Calu3 (cell line): Measurements from ENCODE around the gene SMAD9. TPM values are rescaled to one million over a fixed set of nuclear protein-coding genes. Genes with fewer than 3 reads are reported as not detected.

Experiments
- BruUV-seq: library from RNA; stranded (reverse); fragments of 400-500 nt; replicated peaks from 2 replicates; lab custom pipeline; 2021; lab: Mats Ljungman, UMichigan
- CTCF ChIA-PET: fragments of 300-600 bp; sonication (Branson Sonifier 250); formaldehyde crosslinking; loops from one replicate; lab custom pipeline; 2022; ENCODE audit warnings: antibody characterized with exemption; lab: Charles Lee
- DNase-seq: peaks from one replicate; pipeline ENCODE4 v3.0.0; 2022
- H3K27ac Mint-ChIP-seq: one replicate; pipeline ENCODE4 v1.8.0; 2022; ENCODE audit warnings: mixed read lengths; ENCODE audit not compliant: unreplicated experiment
- H3K27me3 Mint-ChIP-seq: one replicate; pipeline ENCODE4 v1.8.0; 2022; ENCODE audit warnings: mixed read lengths; ENCODE audit not compliant: unreplicated experiment
- H3K36me3 Mint-ChIP-seq: one replicate; pipeline ENCODE4 v1.8.0; 2022; ENCODE audit warnings: mild to moderate bottlenecking, moderate library complexity, mixed read lengths; ENCODE audit not compliant: insufficient read depth, unreplicated experiment
- H3K4me1 Mint-ChIP-seq: one replicate; pipeline ENCODE4 v1.8.0; 2022; ENCODE audit warnings: mild to moderate bottlenecking, low read depth, mixed read lengths; ENCODE audit not compliant: unreplicated experiment
- H3K4me3 Mint-ChIP-seq: one replicate; pipeline ENCODE4 v1.8.0; 2022; ENCODE audit warnings: mild to moderate bottlenecking, low read depth, moderate library complexity, mixed read lengths; ENCODE audit not compliant: unreplicated experiment
- H3K9me3 Mint-ChIP-seq: one replicate; pipeline ENCODE4 v1.8.0; 2022; ENCODE audit warnings: low read depth, mixed read lengths; ENCODE audit not compliant: unreplicated experiment
- intact Hi-C: fragments of 100-400 bp; cut with micrococcal nuclease; formaldehyde crosslinking; loops from one replicate; pipeline ENCODE4 v1.10.0; 2022; ENCODE audit not compliant: unreplicated experiment
- total RNA-seq: library from RNA; stranded (reverse); gene quantifications from 2 replicates; pipeline ENCODE4 v1.2.3, GENCODE V29; 2022
- TF ChIP-seq, protein P1 (sequence below): fragments of 200-600 bp; IDR thresholded peaks from one replicate; pipeline ENCODE4 v1.8.0; 2022; ENCODE audit warnings: antibody characterized with exemption; ENCODE audit not compliant: unreplicated experiment

Gene SMAD9
- total RNA-seq, 1 experiment from 2014 or later: 1.8 TPM

DNA sequence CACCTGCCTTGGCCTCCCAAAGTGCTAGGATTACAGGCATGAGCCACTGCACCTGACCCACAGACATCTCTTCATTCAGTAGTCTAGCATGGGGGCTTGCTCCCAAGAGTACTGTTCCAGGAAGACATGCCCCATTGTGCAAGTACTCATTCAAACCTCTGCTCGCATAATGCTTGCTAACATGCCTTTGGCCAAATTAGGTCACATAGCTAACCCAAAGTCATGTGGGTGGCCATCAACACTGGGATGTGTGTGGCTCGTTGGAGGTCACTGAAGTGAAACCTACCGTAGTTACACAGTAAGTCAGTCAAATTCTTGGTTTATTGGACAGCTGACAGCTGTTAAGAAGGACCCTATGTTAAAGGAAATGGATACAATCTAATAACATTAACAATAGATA lies 80.8 kb downstream of the SMAD9 start:
- intact Hi-C loops: loop anchor here (5.0 kb wide), 1 partner anchor 557 kb away; no protein-coding TSS in a partner anchor
- Mint-ChIP-seq H3K4me1 (no peaks in the 10 kb centered on the region), H3K4me3 (no peak overlapping the region), H3K27ac (no peak overlapping the region), H3K36me3 (peaks cover 5% of the 10 kb centered on the region), H3K9me3 (no peaks in the 10 kb centered on the region), H3K27me3 (no peaks in the 10 kb centered on the region)
- DNase-seq: no peak
- CTCF ChIA-PET: no interaction called here
- no TSS peak for BruUV-seq
- TF ChIP-seq, protein P1, sequence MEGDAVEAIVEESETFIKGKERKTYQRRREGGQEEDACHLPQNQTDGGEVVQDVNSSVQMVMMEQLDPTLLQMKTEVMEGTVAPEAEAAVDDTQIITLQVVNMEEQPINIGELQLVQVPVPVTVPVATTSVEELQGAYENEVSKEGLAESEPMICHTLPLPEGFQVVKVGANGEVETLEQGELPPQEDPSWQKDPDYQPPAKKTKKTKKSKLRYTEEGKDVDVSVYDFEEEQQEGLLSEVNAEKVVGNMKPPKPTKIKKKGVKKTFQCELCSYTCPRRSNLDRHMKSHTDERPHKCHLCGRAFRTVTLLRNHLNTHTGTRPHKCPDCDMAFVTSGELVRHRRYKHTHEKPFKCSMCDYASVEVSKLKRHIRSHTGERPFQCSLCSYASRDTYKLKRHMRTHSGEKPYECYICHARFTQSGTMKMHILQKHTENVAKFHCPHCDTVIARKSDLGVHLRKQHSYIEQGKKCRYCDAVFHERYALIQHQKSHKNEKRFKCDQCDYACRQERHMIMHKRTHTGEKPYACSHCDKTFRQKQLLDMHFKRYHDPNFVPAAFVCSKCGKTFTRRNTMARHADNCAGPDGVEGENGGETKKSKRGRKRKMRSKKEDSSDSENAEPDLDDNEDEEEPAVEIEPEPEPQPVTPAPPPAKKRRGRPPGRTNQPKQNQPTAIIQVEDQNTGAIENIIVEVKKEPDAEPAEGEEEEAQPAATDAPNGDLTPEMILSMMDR: no peak

DNA sequence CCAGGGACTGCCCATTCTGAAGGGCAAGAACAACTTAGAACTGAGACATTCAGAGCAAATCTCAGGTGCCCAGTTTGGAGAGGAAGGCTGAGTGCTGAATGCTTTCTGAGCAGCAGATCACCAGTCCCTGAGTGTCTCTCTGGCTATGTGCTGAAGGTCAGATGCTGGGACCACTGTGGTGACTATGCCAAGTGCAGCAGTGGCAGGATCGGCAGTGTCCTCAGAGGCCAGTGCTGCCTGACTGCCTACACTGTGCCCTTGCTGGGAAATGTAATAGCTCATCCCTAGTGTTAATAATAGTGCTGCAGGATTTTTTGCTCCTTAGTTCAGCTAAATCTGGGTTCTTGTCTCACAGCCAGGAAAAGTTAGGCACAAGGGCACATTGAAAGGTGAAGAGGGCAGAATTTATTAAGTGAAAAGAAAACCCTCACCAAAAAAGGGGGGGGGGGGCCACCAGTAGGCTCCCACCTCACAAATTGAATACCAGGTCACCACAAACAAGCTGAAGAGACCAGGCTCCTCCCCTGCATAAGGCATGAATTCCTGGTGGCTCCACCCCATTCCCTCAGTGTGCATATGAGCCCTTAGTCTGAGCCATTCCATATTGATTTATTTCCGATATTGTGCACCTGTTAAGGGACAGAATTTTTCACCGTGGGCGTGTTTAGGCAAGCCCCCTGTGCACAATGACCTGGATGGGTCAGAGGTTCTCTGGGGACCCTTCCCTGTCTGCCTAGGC lies 82.5 kb downstream of the SMAD9 start:
- Mint-ChIP-seq H3K4me3 (no peak overlapping the region), H3K4me1 (no peaks in the 10 kb centered on the region), H3K27me3 (no peaks in the 10 kb centered on the region), H3K36me3 (peaks cover 5% of the 10 kb centered on the region), H3K9me3 (no peaks in the 10 kb centered on the region), H3K27ac (no peak overlapping the region)
- CTCF ChIA-PET: no interaction called here
- intact Hi-C loops: loop anchor here (5.0 kb wide), 1 partner anchor 555 kb away; no protein-coding TSS in a partner anchor
- DNase-seq: no peak
- TF ChIP-seq, protein P1: no peak
- BruUV-seq: no TSS peak

DNA sequence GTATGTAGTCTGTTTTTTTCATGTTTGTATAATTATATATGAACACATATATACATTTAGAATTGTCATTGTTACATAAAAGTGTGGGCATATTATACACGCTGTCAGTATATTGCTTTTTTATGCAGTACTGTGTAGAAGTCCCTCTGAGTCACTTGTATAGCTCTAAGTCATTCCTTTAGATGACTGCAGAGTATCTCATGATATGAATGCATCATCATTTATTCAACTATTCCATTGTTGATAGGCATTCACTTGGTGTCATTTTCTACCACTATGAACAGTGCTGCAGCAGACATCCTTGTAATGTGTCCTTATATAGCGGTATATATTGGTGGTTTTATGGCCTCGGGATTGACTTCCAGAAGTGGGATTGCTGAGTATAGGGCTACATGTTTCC lies 85.7 kb downstream of the SMAD9 start:
- CTCF ChIA-PET: no interaction called here
- intact Hi-C loops: no loop called here
- Mint-ChIP-seq H3K27me3 (no peaks in the 10 kb centered on the region), H3K36me3 (peaks cover 5% of the 10 kb centered on the region), H3K4me3 (no peak overlapping the region), H3K9me3 (no peaks in the 10 kb centered on the region), H3K4me1 (no peaks in the 10 kb centered on the region), H3K27ac (no peak overlapping the region)
- TF ChIP-seq, protein P1: no peak
- DNase-seq: no peak
- no TSS peak for BruUV-seq

DNA sequence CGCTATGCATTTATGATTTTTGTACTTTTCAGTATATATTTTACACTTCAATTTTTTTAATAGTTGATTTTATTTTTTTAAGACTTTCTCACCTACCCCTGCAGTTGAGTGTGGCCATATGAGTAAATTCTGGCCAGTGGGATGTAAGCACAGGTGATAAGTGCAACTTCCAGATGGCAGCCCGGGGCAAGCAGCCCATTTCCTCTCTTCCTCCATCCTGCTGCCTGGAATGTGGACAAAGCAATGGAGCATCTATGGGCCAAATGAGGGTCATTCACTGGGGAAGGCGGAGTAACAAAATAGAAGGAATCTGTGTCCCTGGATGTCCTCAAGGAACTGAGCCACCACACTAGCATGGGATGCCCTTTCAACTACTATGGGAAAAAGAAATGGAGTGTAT lies 88.7 kb downstream of the SMAD9 start:
- no peak for DNase-seq
- Mint-ChIP-seq H3K27ac (no peak overlapping the region), H3K4me3 (no peak overlapping the region), H3K36me3 (peaks cover 5% of the 10 kb centered on the region), H3K4me1 (no peaks in the 10 kb centered on the region), H3K9me3 (no peaks in the 10 kb centered on the region), H3K27me3 (no peaks in the 10 kb centered on the region)
- intact Hi-C loops: no loop called here
- TF ChIP-seq, protein P1: no peak
- CTCF ChIA-PET: no interaction called here
- no TSS peak for BruUV-seq
